HepG2 (cell line): Measurements from ENCODE around the gene ZNF556. TPM values are rescaled to one million over a fixed set of nuclear protein-coding genes. Genes with fewer than 3 reads are reported as not detected.

Experiments
- ATAC-seq: fragments of 200-7000 bp; cut with Tn5 transposase; 3 replicates; pipeline ENCODE4 v1.9.1; 2020; ENCODE audit warnings: mild to moderate bottlenecking, moderate library complexity
- BruUV-seq: library from RNA; stranded (reverse); fragments of 400-500 nt; replicated peaks from 2 replicates; lab custom pipeline; 2021; lab: Mats Ljungman, UMichigan
- CTCF ChIA-PET: fragments of 300-600 bp; formaldehyde crosslinking; extraction: SDS; loops from one replicate; lab custom pipeline; 2021; ENCODE audit warnings: low total read pairs, inconsistent platforms, low intra/inter-chr PET ratio; lab: Yijun Ruan, JAX
- POLR2A ChIA-PET: fragments of 350-600 bp; sonication (Branson Sonifier 250); formaldehyde crosslinking; loops from one replicate; lab custom pipeline; 2020; ENCODE audit warnings: antibody characterized with exemption, inconsistent platforms; lab: Yijun Ruan, JAX
- DNase-seq: peaks from one replicate; pipeline ENCODE4 v3.0.0-alpha.2; 2015; ENCODE audit warnings: low spot score
- FAIRE-seq: peaks from 3 replicates; lab custom pipeline; 2011; peaks lifted over from hg19 to GRCh38; lab: Jason Lieb, UNC
- H2AFZ ChIP-seq: one replicate; pipeline ENCODE4 v1.6.1; 2011; ENCODE audit warnings: low read length, inconsistent platforms
- H3K27ac ChIP-seq: fragments of 300-600 bp; 3 replicates; pipeline ENCODE4 v1.8.0; 2011; ENCODE audit warnings: mixed run types, mild to moderate bottlenecking, mixed read lengths, low read length, inconsistent platforms; ENCODE audit not compliant: insufficient read depth; ENCODE audit errors: extremely low read length
- H3K27me3 ChIP-seq, 2 experiments: fragments of 200-600 bp in 1 of 2; 2 replicates in 1 of 2; 3 replicates in 1 of 2; pipeline versions ENCODE4 v1.6.0 to v1.8.0; 2011; ENCODE audit warnings: low read length in 2 of 2, mild to moderate bottlenecking in 2 of 2, moderate library complexity in 2 of 2, inconsistent platforms in 1 of 2; ENCODE audit not compliant: insufficient read depth in 2 of 2, control insufficient read depth in 1 of 2
- H3K36me3 ChIP-seq, 2 experiments: fragments of 200-600 bp in 1 of 2; replicated peaks in 1 of 2; 2 replicates in 1 of 2; 3 replicates in 1 of 2; pipeline versions ENCODE4 v1.5.1 to v1.8.0; 2011; ENCODE audit warnings: low read length in 2 of 2, inconsistent platforms in 1 of 2; ENCODE audit not compliant: insufficient read depth in 2 of 2, control insufficient read depth in 1 of 2
- H3K4me1 ChIP-seq: 2 replicates; pipeline ENCODE4 v1.5.1; 2012; ENCODE audit warnings: low read length, inconsistent platforms; ENCODE audit not compliant: insufficient read depth
- H3K4me2 ChIP-seq: 2 replicates; pipeline ENCODE4 v1.6.0; 2011; ENCODE audit warnings: low read depth, low read length, inconsistent platforms
- H3K4me3 ChIP-seq, 3 experiments: fragments of 200-600 bp in 1 of 3; sonication (generic), shearing (Covaris generic) in 1 of 3; replicated peaks in 1 of 3; 2 replicates each; pipeline ENCODE4 v1.5.1; 2011 to 2016; ENCODE audit warnings: low read length in 3 of 3, inconsistent platforms in 2 of 3, low read depth in 2 of 3, mild to moderate bottlenecking in 2 of 3, control low read depth in 1 of 3, mixed read lengths in 1 of 3; ENCODE audit not compliant: insufficient read depth in 1 of 3
- H3K79me2 ChIP-seq: one replicate; pipeline ENCODE4 v1.6.1; 2011; ENCODE audit warnings: low read length, inconsistent platforms; ENCODE audit not compliant: insufficient read depth
- H3K9ac ChIP-seq: 2 replicates; pipeline ENCODE4 v1.6.0; 2011; ENCODE audit warnings: mild to moderate bottlenecking, low read depth, low read length, inconsistent platforms; ENCODE audit not compliant: insufficient read depth
- H3K9me3 ChIP-seq: 2 replicates; pipeline ENCODE4 v1.5.1; 2012; ENCODE audit warnings: mild to moderate bottlenecking, low read length
- H4K20me1 ChIP-seq: 2 replicates; pipeline ENCODE4 v1.6.0; 2011; ENCODE audit warnings: inconsistent platforms, mild to moderate bottlenecking, low read length, moderate library complexity; ENCODE audit not compliant: insufficient read depth
- BCL6 ChIP-seq: IDR thresholded peaks from 2 replicates; pipeline ENCODE4 v1.6.1; 2016; ENCODE audit warnings: missing genetic modification reagents, missing compliant biosample characterization
- BHLHE40 ChIP-seq: IDR thresholded peaks from 2 replicates; pipeline ENCODE4 v1.6.1; 2011; ENCODE audit warnings: low read length, improper control_type of control experiment
- CEBPG ChIP-seq: IDR thresholded peaks from 2 replicates; pipeline ENCODE4 v1.6.1; 2016
- CERS6 ChIP-seq: sonication (generic); formaldehyde crosslinking; IDR thresholded peaks from 2 replicates; pipeline ENCODE4 v1.5.0; 2020; ENCODE audit warnings: missing genetic modification reagents
- GATAD2A ChIP-seq: IDR thresholded peaks from 2 replicates; pipeline ENCODE4 v1.6.1; 2016
- HNF4A ChIP-seq: sonication (generic); formaldehyde crosslinking; IDR thresholded peaks from 2 replicates; pipeline ENCODE4 v1.4.0; 2020; ENCODE audit warnings: missing genetic modification reagents
- HNRNPL ChIP-seq: fragments of 200-400 bp; formaldehyde crosslinking; IDR thresholded peaks from 2 replicates; pipeline ENCODE4 v1.6.1; 2017; ENCODE audit warnings: mild to moderate bottlenecking, low read depth, low read length
- MAF1 ChIP-seq: sonication (generic); formaldehyde crosslinking; IDR thresholded peaks from 2 replicates; pipeline ENCODE4 v1.5.0; 2020; ENCODE audit warnings: missing genetic modification reagents, borderline replicate concordance
- NR2F6 ChIP-seq, 2 experiments: IDR thresholded peaks; 2 replicates each; pipeline ENCODE4 v1.6.1; 2016; ENCODE audit warnings: antibody characterized with exemption in 1 of 2, mild to moderate bottlenecking in 1 of 2
- RXRA ChIP-seq: sonication (generic); formaldehyde crosslinking; IDR thresholded peaks from 2 replicates; pipeline ENCODE4 v1.5.1; 2020; ENCODE audit warnings: missing genetic modification reagents
- WIZ ChIP-seq: sonication (generic); formaldehyde crosslinking; IDR thresholded peaks from 2 replicates; pipeline ENCODE4 v1.5.1; 2020; ENCODE audit warnings: mild to moderate bottlenecking, missing genetic modification reagents
- ZFP1 ChIP-seq: IDR thresholded peaks from 2 replicates; pipeline ENCODE4 v1.6.1; 2016
- ZNF629 ChIP-seq: sonication (generic); formaldehyde crosslinking; conservative IDR thresholded peaks from 2 replicates; pipeline ENCODE4 v1.5.0; 2020; ENCODE audit warnings: missing genetic modification reagents
- ZSCAN21 ChIP-seq: sonication (generic); formaldehyde crosslinking; IDR thresholded peaks from 2 replicates; pipeline ENCODE4 v1.8.0; 2022; ENCODE audit warnings: mild to moderate bottlenecking, missing genetic modification reagents, moderate library complexity, borderline replicate concordance
- WGBS: methylation state at CpG from one replicate; pipeline ENCODE4 v1.1.6; 2017; ENCODE audit warnings: low lambda C conversion rate; 5-methylcytosine and 5-hydroxymethylcytosine counted together
- in situ Hi-C: cut with HindIII; loops from 2 replicates; pipeline ENCODE4 v1.10.0; 2017; ENCODE audit warnings: low pct_unique_long_range_greater_than_20kb; ENCODE audit not compliant: extremely low pct_ligation_motif_present
- intact Hi-C: fragments of 100-400 bp; cut with micrococcal nuclease; formaldehyde crosslinking; loops from one replicate; pipeline ENCODE4 v1.10.0; 2022; ENCODE audit not compliant: unreplicated experiment
- polyA plus RNA-seq, 8 experiments: library from polyadenylated mRNA; depleted of rRNA in 3 of 8; stranded (reverse) in 7 of 8; unstranded in 1 of 8; fragments of >200 nt; fragmentation: Illumina TruSeq in 4 of 8; extraction: Trizol in 4 of 8; gene quantifications; 2 replicates each; pipeline versions ENCODE4 v1.2.1 to v1.2.3, GENCODE V29; 2011 to 2016; ENCODE audit warnings: low read depth in 4 of 8, missing spikeins in 1 of 8, mixed read lengths in 1 of 8; ENCODE audit not compliant: insufficient read depth in 1 of 8
- total RNA-seq, 5 experiments: library from RNA; depleted of rRNA; stranded (reverse); fragments of >200 nt; fragmentation: Illumina TruSeq; extraction: Trizol; gene quantifications; 2 replicates each; pipeline ENCODE4 v1.2.3, GENCODE V29; 2016; ENCODE audit warnings: low read depth in 1 of 5
- TF ChIP-seq, protein P1 (sequence below): sonication (generic); formaldehyde crosslinking; IDR thresholded peaks from 2 replicates; pipeline ENCODE4 v1.4.0; 2020; ENCODE audit warnings: missing genetic modification reagents
- TF ChIP-seq, protein P2 (sequence below): IDR thresholded peaks from 2 replicates; pipeline ENCODE4 v1.6.1; 2016
- TF ChIP-seq, protein P3 (sequence below): sonication (generic); formaldehyde crosslinking; IDR thresholded peaks from 2 replicates; pipeline ENCODE4 v1.8.1; 2022; ENCODE audit warnings: mild to moderate bottlenecking, missing genetic modification reagents

The ZNF556 gene
- total and polyA plus RNA-seq, 2 of the 13 experiments (the other 11 are each of a cell fraction or from before 2014, with no cell fraction given), result 4.2 to 28.6 TPM

DNA sequence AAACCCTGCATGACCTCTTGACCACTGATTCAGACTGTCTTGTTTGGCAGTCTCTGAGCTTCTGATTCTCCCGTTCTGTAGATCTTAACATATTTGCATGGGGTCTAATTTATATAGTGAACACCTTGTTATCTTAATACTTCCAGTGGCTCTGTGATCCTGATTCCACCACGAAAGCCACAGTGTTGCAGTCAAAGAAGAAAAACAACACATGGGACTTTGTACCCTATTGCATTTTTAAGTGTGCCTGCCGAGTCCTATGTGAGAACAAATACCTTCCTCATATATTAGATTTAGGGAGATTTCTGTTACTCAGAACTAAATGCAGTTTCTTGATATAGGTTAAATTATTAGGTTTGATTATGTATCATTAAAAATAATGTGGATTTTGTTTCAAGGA is 12.3 kb upstream of the ZNF556 start:
- ATAC-seq (peak; percentile 51; the same call in 2 of the 3 replicates), FAIRE-seq (peak; percentile 37), DNase-seq (peak; percentile 46)
- BruUV-seq, result no TSS peak
- in situ Hi-C loops (no loop called here), intact Hi-C loops (no loop called here)
- Histone ChIP-seq H3K27me3 (no peaks in the 10 kb centered on the region), H3K9ac (no peak overlapping the region), H4K20me1 (no peaks in the 10 kb centered on the region), H3K36me3 (peaks cover 9 to 36% of the 10 kb centered on the region in 2 experiments; a peak in 4 of 5 replicates), H3K79me2 (no peaks in the 10 kb centered on the region), H3K4me1 (peaks cover 18% of the 10 kb centered on the region), H3K4me2 (peak overlapping the region; percentile 14), H3K27ac (peak overlapping the region; percentile 23), H3K4me3 (no peak overlapping the region), H2AFZ (no peak overlapping the region), H3K9me3 (no peaks in the 10 kb centered on the region)
- 6% methylated on average over 3 of the region's 3 CpGs for WGBS
- CTCF ChIA-PET, result no interaction called here
- POLR2A ChIA-PET, result interaction anchor here (0.9 to 2.7 kb wide), 4 partner anchors 12 to 71 kb away, joined by 3 to 7 read pairs (median 4); partner anchors contain the start of genes SGTA and ZNF555
- TF ChIP-seq, protein P1, sequence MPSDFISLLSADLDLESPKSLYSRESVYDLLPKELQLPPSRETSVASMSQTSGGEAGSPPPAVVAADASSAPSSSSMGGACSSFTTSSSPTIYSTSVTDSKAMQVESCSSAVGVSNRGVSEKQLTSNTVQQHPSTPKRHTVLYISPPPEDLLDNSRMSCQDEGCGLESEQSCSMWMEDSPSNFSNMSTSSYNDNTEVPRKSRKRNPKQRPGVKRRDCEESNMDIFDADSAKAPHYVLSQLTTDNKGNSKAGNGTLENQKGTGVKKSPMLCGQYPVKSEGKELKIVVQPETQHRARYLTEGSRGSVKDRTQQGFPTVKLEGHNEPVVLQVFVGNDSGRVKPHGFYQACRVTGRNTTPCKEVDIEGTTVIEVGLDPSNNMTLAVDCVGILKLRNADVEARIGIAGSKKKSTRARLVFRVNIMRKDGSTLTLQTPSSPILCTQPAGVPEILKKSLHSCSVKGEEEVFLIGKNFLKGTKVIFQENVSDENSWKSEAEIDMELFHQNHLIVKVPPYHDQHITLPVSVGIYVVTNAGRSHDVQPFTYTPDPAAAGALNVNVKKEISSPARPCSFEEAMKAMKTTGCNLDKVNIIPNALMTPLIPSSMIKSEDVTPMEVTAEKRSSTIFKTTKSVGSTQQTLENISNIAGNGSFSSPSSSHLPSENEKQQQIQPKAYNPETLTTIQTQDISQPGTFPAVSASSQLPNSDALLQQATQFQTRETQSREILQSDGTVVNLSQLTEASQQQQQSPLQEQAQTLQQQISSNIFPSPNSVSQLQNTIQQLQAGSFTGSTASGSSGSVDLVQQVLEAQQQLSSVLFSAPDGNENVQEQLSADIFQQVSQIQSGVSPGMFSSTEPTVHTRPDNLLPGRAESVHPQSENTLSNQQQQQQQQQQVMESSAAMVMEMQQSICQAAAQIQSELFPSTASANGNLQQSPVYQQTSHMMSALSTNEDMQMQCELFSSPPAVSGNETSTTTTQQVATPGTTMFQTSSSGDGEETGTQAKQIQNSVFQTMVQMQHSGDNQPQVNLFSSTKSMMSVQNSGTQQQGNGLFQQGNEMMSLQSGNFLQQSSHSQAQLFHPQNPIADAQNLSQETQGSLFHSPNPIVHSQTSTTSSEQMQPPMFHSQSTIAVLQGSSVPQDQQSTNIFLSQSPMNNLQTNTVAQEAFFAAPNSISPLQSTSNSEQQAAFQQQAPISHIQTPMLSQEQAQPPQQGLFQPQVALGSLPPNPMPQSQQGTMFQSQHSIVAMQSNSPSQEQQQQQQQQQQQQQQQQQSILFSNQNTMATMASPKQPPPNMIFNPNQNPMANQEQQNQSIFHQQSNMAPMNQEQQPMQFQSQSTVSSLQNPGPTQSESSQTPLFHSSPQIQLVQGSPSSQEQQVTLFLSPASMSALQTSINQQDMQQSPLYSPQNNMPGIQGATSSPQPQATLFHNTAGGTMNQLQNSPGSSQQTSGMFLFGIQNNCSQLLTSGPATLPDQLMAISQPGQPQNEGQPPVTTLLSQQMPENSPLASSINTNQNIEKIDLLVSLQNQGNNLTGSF (CRISPR knock-in tag), result no peak
- TF ChIP-seq HNF4A (CRISPR knock-in tag), result peak; percentile 81
- TF ChIP-seq WIZ (CRISPR knock-in tag), result no peak
- TF ChIP-seq BHLHE40, result peak; percentile 60; the same call in 1 of the 2 replicates
- peak; percentile 64; the same call in 1 of the 2 replicates for TF ChIP-seq GATAD2A (CRISPR knock-in tag)
- TF ChIP-seq BCL6, result 0 out of 2 replicates have a peak, but pooled peaks have one; percentile 14
- 0 out of 2 replicates have a peak, but pooled peaks have one; percentile 12 for TF ChIP-seq NR2F6 (IDR thresholded peaks at IDR 0.05)
- no peak for TF ChIP-seq NR2F6 (CRISPR knock-in tag; IDR thresholded peaks at IDR 0.05)
- TF ChIP-seq, protein P2, sequence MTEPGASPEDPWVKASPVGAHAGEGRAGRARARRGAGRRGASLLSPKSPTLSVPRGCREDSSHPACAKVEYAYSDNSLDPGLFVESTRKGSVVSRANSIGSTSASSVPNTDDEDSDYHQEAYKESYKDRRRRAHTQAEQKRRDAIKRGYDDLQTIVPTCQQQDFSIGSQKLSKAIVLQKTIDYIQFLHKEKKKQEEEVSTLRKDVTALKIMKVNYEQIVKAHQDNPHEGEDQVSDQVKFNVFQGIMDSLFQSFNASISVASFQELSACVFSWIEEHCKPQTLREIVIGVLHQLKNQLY (CRISPR knock-in tag), result 0 out of 2 replicates have a peak, but pooled peaks have one; percentile 7
- no peak for TF ChIP-seq HNRNPL
- TF ChIP-seq, protein P3, sequence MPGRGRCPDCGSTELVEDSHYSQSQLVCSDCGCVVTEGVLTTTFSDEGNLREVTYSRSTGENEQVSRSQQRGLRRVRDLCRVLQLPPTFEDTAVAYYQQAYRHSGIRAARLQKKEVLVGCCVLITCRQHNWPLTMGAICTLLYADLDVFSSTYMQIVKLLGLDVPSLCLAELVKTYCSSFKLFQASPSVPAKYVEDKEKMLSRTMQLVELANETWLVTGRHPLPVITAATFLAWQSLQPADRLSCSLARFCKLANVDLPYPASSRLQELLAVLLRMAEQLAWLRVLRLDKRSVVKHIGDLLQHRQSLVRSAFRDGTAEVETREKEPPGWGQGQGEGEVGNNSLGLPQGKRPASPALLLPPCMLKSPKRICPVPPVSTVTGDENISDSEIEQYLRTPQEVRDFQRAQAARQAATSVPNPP (CRISPR knock-in tag), result no peak
- TF ChIP-seq ZFP1, result no peak
- TF ChIP-seq RXRA (CRISPR knock-in tag), result no peak
- TF ChIP-seq CERS6 (CRISPR knock-in tag), result no peak
- peak; percentile 31; the same call in 1 of the 2 replicates for TF ChIP-seq CEBPG
- no peak for TF ChIP-seq MAF1 (CRISPR knock-in tag)
- no peak for TF ChIP-seq ZSCAN21
- no peak for TF ChIP-seq ZNF629 (CRISPR knock-in tag)
